Astrocyte (in vitro differentiated cells and primary cell): Measurements from ENCODE around the gene METTL8. TPM values are rescaled to one million over a fixed set of nuclear protein-coding genes. Genes with fewer than 3 reads are reported as not detected.
"Not testable (repeated sequence)": the region's sequence is repeated elsewhere in the genome, so short reads cannot be mapped to it uniquely, and the experiment has no call there.

Experiments used
- DNase-seq: peaks from one replicate; pipeline ENCODE4 v3.0.0-alpha.2; 2010; ENCODE audit warnings: low read depth
- FAIRE-seq: peaks from 2 replicates; lab custom pipeline; 2011; peaks lifted over from hg19 to GRCh38; lab: Jason Lieb, UNC
- H2AFZ ChIP-seq: 2 replicates; pipeline ENCODE4 v1.6.0; 2012; ENCODE audit warnings: low read depth, low read length, inconsistent platforms
- H3K27ac ChIP-seq: 2 replicates; pipeline ENCODE4 v1.5.1; 2011; ENCODE audit warnings: low read depth, low read length, inconsistent platforms
- H3K27me3 ChIP-seq: 2 replicates; pipeline ENCODE4 v1.6.0; 2011; ENCODE audit warnings: low read length, inconsistent platforms; ENCODE audit not compliant: insufficient read depth
- H3K36me3 ChIP-seq: 2 replicates; pipeline ENCODE4 v1.5.1; 2011; ENCODE audit warnings: low read length, inconsistent platforms; ENCODE audit not compliant: insufficient read depth
- H3K4me1 ChIP-seq: 2 replicates; pipeline ENCODE4 v1.5.1; 2011; ENCODE audit warnings: low read length, inconsistent platforms; ENCODE audit not compliant: insufficient read depth
- H3K4me2 ChIP-seq: 2 replicates; pipeline ENCODE4 v1.6.0; 2012; ENCODE audit warnings: low read length, inconsistent platforms
- H3K4me3 ChIP-seq: 2 replicates; pipeline ENCODE4 v1.5.1; 2011; ENCODE audit warnings: low read depth, mild to moderate bottlenecking, low read length, inconsistent platforms; ENCODE audit not compliant: insufficient read depth
- H3K79me2 ChIP-seq: 2 replicates; pipeline ENCODE4 v1.6.0; 2012; ENCODE audit warnings: mild to moderate bottlenecking, low read length, inconsistent platforms; ENCODE audit not compliant: insufficient read depth
- H3K9ac ChIP-seq: 2 replicates; pipeline ENCODE4 v1.6.0; 2012; ENCODE audit warnings: mild to moderate bottlenecking, low read length, inconsistent platforms
- H3K9me3 ChIP-seq: 2 replicates; pipeline ENCODE4 v1.5.1; 2012; ENCODE audit warnings: low read depth, mild to moderate bottlenecking, low read length, inconsistent platforms; ENCODE audit not compliant: insufficient read depth
- H4K20me1 ChIP-seq: 2 replicates; pipeline ENCODE4 v1.6.0; 2012; ENCODE audit warnings: low read length, inconsistent platforms; ENCODE audit not compliant: insufficient read depth
- H3K27ac Mint-ChIP-seq: one replicate; pipeline ENCODE4 v1.8.0; 2021; ENCODE audit warnings: mild to moderate bottlenecking, mixed read lengths; ENCODE audit not compliant: unreplicated experiment
- H3K27me3 Mint-ChIP-seq: one replicate; pipeline ENCODE4 v1.8.0; 2021; ENCODE audit warnings: low read depth, mixed read lengths; ENCODE audit not compliant: unreplicated experiment
- H3K36me3 Mint-ChIP-seq: one replicate; pipeline ENCODE4 v1.8.0; 2021; ENCODE audit warnings: low read depth, mixed read lengths; ENCODE audit not compliant: unreplicated experiment
- H3K4me1 Mint-ChIP-seq: one replicate; pipeline ENCODE4 v1.8.0; 2021; ENCODE audit warnings: low read depth, mixed read lengths; ENCODE audit not compliant: unreplicated experiment
- H3K4me3 Mint-ChIP-seq: one replicate; pipeline ENCODE4 v1.8.0; 2021; ENCODE audit warnings: mild to moderate bottlenecking, moderate library complexity, mixed read lengths; ENCODE audit not compliant: unreplicated experiment
- H3K9me3 Mint-ChIP-seq: one replicate; pipeline ENCODE4 v1.8.0; 2021; ENCODE audit warnings: mild to moderate bottlenecking, mixed read lengths; ENCODE audit not compliant: unreplicated experiment
- CTCF ChIP-seq: IDR thresholded peaks from 2 replicates; pipeline ENCODE4 v1.5.1; 2011; ENCODE audit warnings: low read depth, mild to moderate bottlenecking, inconsistent platforms, low read length, moderate library complexity; ENCODE audit not compliant: insufficient read depth
- EZH2 ChIP-seq: IDR thresholded peaks from 2 replicates; pipeline ENCODE4 v1.6.1; 2012; ENCODE audit warnings: mild to moderate bottlenecking, low read length, inconsistent platforms; ENCODE audit not compliant: insufficient read depth
- total RNA-seq: library from RNA; stranded (reverse); gene quantifications from 2 replicates; pipeline ENCODE4 v1.2.1, GENCODE V29; 2021

The METTL8 gene
- total RNA-seq, 1 donor from 2014 or later = 40.4 TPM

DNA sequence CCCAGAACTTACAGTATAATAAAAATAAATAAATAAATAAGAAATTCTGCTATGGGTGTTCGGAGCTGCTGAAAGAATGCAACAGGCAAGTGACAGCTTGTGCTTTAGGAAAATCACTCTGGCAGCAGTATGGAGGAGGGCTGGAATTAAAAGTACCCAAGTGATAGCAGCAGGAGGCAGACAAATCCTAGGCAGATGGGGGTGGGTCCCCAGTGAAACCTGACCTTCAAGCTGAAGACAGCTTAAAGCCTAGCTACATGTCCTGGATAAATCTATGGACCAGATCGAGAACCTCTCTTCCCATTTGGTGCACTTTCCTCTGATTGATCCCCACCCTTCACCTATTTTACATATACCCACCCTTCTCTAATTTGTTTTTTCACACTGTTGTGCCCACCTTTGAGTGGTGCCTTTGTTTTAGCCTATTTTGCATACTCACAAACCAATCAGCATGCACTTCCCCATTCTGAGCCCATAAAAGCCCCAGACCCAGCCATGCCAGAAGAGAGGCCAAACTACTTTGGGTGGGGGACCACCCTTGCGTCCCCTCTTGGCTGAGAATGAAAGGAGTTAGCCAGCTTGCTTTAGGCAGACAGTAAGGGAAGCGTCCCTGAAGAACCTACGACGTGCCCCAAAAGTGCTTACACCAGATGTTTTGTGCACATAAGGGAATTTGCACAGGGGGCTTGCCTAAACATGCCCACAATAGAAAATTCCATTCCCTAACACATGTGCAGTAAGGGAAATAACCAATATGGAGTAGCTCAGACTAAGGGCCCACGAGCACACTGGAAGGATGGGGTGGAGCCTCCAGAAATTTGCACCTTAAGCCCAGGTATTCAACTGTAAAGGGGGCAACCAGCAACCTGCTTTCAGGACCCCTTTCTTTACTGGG is 3.0 kb downstream of the METTL8 start:
- no peak for TF ChIP-seq EZH2
- TF ChIP-seq CTCF = no peak
- Histone ChIP-seq H3K9me3 (peaks cover 8% of the 10 kb centered on the region), H3K27ac (no peak overlapping the region), H3K36me3 (no peaks in the 10 kb centered on the region), H3K9ac (no peak overlapping the region), H2AFZ (no peak overlapping the region), H3K27me3 (no peaks in the 10 kb centered on the region), H3K4me3 (no peak overlapping the region), H3K4me2 (no peak overlapping the region), H3K79me2 (peaks cover 35% of the 10 kb centered on the region), H3K4me1 (peaks cover 9% of the 10 kb centered on the region), H4K20me1 (no peaks in the 10 kb centered on the region)
- peaks cover under 1% of the 10 kb centered on the region for H3K9me3 Mint-ChIP-seq
- H3K27ac Mint-ChIP-seq = peak overlapping the region; percentile 21
- peaks cover 20% of the 10 kb centered on the region for H3K4me1 Mint-ChIP-seq
- FAIRE-seq (no peak), DNase-seq (no peak)
- no peaks in the 10 kb centered on the region for H3K27me3 Mint-ChIP-seq
- peaks cover 4% of the 10 kb centered on the region for H3K36me3 Mint-ChIP-seq
- H3K4me3 Mint-ChIP-seq = no peak overlapping the region

- not testable (repeated sequence) for DNase-seq, H3K27ac ChIP-seq, H4K20me1 ChIP-seq, H3K4me1 Mint-ChIP-seq, H2AFZ ChIP-seq, H3K4me3 ChIP-seq, H3K4me3 Mint-ChIP-seq, H3K27me3 ChIP-seq, H3K36me3 ChIP-seq, H3K9ac ChIP-seq, H3K4me2 ChIP-seq, H3K4me1 ChIP-seq, FAIRE-seq, H3K27ac Mint-ChIP-seq, H3K9me3 ChIP-seq, H3K27me3 Mint-ChIP-seq
- H3K36me3 Mint-ChIP-seq = peaks cover 27% of the 10 kb centered on the region
- peaks cover 12% of the 10 kb centered on the region for H3K79me2 ChIP-seq
- H3K9me3 Mint-ChIP-seq = peaks cover 19% of the 10 kb centered on the region
Observed at GRCh38 chr2:171422710-171423495, 10.9 kb downstream of the METTL8 start.

DNA sequence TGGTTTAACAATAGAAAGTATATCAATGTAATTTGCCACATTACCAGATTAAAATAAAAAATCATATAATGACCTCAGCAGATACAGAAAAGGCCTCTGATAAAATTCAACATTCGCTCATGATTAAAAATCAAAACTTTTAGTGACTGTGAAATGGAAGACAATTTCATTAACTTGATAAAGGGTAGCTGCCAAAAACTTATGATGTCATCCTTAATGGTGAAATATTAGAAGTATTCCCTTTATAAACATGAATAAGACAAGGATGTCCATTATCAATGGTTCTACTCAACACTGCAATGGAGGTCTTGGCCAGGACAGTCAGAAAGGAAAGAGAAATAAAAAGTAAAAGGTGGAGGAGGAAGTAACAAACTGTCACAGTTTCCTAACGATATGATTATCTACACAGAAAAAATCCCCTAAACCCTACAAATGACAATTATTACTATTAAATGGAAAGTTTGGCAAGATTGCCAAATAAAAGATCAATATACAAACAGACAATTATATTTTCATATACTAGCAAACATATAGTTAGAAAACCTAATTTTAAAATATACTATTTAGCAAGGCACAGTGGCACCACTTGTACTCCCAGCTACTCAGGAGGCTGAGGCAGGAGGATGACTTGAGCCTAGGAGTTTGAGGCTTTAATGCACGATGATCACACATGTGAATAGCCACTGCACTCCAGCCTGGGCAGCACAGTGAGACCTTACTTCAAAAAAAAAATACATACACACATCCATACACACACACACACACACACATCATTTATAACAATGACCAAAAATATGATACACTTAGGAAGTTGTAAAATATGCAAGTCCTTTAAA is 12.8 kb downstream of the METTL8 start:
- Histone ChIP-seq H3K27me3 (no peaks in the 10 kb centered on the region), H3K9me3 (peaks cover 8% of the 10 kb centered on the region), H3K4me3 (no peak overlapping the region), H3K4me1 (no peaks in the 10 kb centered on the region), H4K20me1 (peaks cover 3% of the 10 kb centered on the region), H3K79me2 (peaks cover 5% of the 10 kb centered on the region), H3K27ac (no peak overlapping the region), H2AFZ (no peak overlapping the region), H3K4me2 (no peak overlapping the region), H3K36me3 (no peaks in the 10 kb centered on the region), H3K9ac (no peak overlapping the region)
- Mint-ChIP-seq H3K4me3 (no peak overlapping the region), H3K36me3 (peaks cover 27% of the 10 kb centered on the region), H3K9me3 (peaks cover 19% of the 10 kb centered on the region), H3K27ac (no peak overlapping the region), H3K27me3 (no peaks in the 10 kb centered on the region), H3K4me1 (no peaks in the 10 kb centered on the region)
- FAIRE-seq (no peak), DNase-seq (no peak)
- TF ChIP-seq EZH2 (no peak), CTCF (no peak)
